Prostate gland (tissue), 2 donors: ENCODE results near the gene ACVR1C.

Source experiments
- POLR2A ChIP-seq: fragments of 450-650 bp; IDR thresholded peaks from one replicate; pipeline ENCODE4 v1.6.1; 2016; ENCODE audit warnings: antibody characterized with exemption, mild to moderate bottlenecking
- POLR2AphosphoS5 ChIP-seq: sonication (generic); formaldehyde crosslinking; IDR thresholded peaks from one replicate; pipeline ENCODE4 v1.6.1; 2017; ENCODE audit warnings: antibody characterized with exemption
- TF ChIP-seq, protein P1 (sequence below), 4 experiments: fragments of 200-600 bp in 2 of 4; fragments of 450-650 bp in 2 of 4; sonication (generic) in 2 of 4; IDR thresholded peaks; 1 replicate in 3 of 4; 2 replicates in 1 of 4; pipeline ENCODE4 v1.5.1; 2016 to 2019; ENCODE audit warnings: antibody characterized with exemption in 4 of 4, mild to moderate bottlenecking in 2 of 4, moderate library complexity in 2 of 4

- TF ChIP-seq POLR2A (no peak), POLR2AphosphoS5 (no peak)
- TF ChIP-seq, protein P1, sequence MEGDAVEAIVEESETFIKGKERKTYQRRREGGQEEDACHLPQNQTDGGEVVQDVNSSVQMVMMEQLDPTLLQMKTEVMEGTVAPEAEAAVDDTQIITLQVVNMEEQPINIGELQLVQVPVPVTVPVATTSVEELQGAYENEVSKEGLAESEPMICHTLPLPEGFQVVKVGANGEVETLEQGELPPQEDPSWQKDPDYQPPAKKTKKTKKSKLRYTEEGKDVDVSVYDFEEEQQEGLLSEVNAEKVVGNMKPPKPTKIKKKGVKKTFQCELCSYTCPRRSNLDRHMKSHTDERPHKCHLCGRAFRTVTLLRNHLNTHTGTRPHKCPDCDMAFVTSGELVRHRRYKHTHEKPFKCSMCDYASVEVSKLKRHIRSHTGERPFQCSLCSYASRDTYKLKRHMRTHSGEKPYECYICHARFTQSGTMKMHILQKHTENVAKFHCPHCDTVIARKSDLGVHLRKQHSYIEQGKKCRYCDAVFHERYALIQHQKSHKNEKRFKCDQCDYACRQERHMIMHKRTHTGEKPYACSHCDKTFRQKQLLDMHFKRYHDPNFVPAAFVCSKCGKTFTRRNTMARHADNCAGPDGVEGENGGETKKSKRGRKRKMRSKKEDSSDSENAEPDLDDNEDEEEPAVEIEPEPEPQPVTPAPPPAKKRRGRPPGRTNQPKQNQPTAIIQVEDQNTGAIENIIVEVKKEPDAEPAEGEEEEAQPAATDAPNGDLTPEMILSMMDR (IDR thresholded peaks at IDR 0.05) = no peak
These were observed 69.6 kb downstream of the ACVR1C start for GRCh38 chr2:157559061-157559460.
